Posterior vena cava (tissue), 2 donors: Measurements from ENCODE around the gene ROBO1. TPM values are rescaled to one million over a fixed set of nuclear protein-coding genes. Genes with fewer than 3 reads are reported as not detected.
"Not testable (repeated sequence)": the region's sequence is repeated elsewhere in the genome, so short reads cannot be mapped to it uniquely, and the experiment has no call there.

Experiments used
- DNase-seq: peaks from one replicate; pipeline ENCODE4 v3.0.0-alpha.2; 2020; ENCODE audit warnings: low spot score
- intact Hi-C, 2 donors: fragments of 100-400 bp; cut with DNase I; formaldehyde crosslinking; loops; one replicate each; pipeline versions ENCODE4 v1.14.1 to v1.14.2; 2022 to 2023
- total RNA-seq, 2 donors: library from RNA; stranded (reverse); fragmentation: NEBNext Ultra II Directional; extraction: Animal tissue kit (Norgen Biotek cat#: 25700); gene quantifications; one replicate each; pipeline ENCODE4 v1.2.1, GENCODE V29; 2021
- donor health status: DM: yes; HTN: yes; CAD: no.
- donor health status: DM: yes; HTN: yes; CAD: no.

The ROBO1 gene
- total RNA-seq, 2 donors from 2014 or later = 27.2 to 28.2 TPM

DNA sequence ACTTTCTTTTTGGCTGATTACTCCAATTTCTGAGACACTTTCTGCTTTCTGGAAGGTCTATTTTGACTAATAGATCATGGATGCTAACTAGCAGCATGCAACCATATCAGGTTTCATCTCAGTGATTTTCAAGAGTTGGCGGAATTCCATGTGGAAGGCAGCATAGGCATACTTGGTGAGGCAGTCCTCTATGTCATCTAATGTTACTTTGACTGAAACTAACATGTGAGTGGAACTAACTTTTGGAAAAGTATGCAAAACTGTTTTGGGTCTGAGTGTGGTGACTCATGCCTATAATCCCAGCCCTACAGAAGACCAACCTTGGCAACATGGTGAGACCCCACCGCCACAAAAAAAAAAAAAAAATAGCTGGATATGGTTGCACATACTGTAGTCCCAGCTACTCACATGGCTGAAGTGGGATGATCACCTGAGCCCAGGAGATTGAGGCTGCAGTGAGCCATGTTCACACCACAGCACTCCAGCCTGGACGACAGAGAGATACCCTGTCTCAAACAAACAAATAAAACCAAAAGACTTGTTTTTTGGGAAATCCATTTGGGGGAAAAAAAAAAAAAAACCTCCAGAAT lies 1033.7 kb downstream of the ROBO1 start:
- intact Hi-C loops = no loop called here
- no peak for DNase-seq

DNA sequence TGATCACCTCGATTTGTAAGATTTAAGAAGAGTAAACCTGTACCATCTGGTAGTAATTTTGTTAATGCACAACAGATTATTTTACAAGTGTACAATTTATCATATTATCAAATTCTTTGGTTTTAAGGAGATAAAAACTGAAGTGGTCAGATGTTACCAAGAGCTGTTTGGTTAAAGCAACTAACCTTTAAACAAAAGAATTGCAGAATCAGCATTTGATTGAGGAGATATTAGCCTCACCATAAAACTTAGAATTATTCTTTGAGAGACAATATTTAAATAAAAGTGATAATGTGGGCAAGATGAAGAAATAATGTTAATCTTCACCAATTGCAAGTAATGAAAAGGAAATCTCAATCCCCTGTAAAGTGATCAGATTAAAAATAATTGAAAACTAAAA lies 1034.9 kb downstream of the ROBO1 start:
- DNase-seq = no peak
- intact Hi-C loops = no loop called here

- DNase-seq = no peak
- intact Hi-C loops = no loop called here
Measured at GRCh38 chr3:78732471-78732870, 1035.3 kb downstream of the ROBO1 start.

DNA sequence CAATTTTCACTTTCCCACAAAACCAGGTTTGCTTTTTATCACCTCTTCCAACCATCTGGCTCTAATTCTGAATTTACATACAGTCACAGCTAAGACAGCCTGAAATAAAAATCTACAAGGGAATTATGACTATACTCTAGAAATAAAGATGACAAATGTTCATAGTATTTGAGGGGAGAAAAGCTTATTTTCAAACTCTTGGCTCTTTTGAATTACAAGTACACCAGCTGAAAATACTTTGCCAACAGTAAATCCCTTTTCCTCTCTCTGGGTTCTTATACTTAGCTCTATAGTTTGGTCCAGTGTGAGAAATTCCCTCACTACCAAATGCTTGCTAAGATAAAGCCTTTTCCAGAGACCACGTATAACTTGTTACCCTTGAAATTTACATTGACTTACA lies 1037.9 kb downstream of the ROBO1 start:
- no peak for DNase-seq
- intact Hi-C loops = no loop called here

GRCh38 chr3:78728406-78729145 lies 1039.2 kb downstream of the ROBO1 start:
- intact Hi-C loops = no loop called here

GRCh38 chr3:78726545-78726944 lies 1041.3 kb downstream of the ROBO1 start:
- intact Hi-C loops = no loop called here
- DNase-seq = no peak

More at GRCh38 chr3:78728406-78729145, 1039.2 kb downstream of the ROBO1 start:
- peak; percentile 81 for DNase-seq

DNA sequence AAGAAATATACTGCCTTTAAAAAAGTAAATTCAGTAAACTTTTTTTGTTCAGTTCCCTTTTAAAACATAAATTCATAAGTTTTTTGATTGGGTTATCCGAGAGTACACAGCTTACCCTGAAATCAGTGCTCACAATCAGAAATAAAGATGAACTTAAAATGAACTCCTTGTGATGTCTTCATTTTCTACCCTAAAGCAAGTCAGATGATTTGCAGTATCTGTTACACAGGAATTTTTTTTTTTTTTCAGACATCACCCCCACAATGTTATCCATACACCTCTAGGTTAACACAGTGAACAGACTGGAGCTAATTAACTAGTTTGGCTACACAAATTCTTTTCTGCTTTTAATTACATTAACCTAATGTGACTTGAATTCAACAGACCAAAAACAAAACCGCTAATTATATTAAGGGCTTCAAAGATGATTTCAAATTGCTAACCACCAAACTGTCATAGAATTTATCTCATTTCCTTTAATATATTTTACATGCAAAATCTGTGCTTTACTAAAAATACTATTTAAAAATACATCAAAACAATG lies 1042.0 kb downstream of the ROBO1 start:
- intact Hi-C loops = no loop called here
- DNase-seq = no peak

DNA sequence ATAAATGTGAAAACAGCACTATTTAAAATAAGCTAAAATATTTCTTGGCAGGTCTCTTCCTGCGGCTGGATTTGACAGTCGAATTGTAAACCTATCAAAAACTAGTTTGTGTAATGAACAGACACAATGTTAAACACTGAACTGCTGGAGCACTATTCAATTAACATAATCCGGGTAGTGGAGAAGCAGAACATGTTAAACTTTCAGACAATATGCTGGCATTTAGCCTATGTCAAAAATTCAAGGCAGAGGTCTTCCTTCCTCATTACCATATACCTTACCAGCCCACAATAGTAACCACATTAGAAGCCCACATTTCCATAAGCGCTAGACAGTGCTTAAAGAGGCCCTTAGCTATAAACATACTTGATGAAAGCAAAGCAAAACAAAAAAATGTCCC lies 1042.9 kb downstream of the ROBO1 start:
- intact Hi-C loops = no loop called here

DNA sequence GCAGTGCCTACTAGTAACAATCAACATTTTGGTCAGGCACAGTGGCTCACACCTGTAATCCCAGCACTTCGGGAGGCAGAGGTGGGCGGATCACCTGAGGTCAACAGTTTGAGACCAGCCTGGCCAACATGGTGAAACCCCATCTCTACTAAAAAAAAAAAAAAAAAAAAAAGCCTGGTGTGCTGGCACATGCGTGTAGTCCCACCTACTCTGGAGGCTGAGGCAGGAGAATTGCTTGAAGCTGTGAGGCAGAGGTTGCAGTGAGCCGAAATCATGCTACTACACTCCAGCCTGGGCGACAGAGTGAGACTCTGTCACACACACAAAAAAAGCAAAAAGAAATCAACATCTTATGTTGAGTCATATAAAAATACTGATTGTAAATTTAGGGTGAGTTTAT lies 1043.4 kb downstream of the ROBO1 start:
- intact Hi-C loops, DNase-seq: not testable (repeated sequence)

More for the DNA sequence above, 1042.9 kb downstream of the ROBO1 start:
- no peak for DNase-seq

- intact Hi-C loops = no loop called here
- DNase-seq = no peak
Measured at GRCh38 chr3:78721771-78722543, 1045.8 kb downstream of the ROBO1 start.

- no peak for DNase-seq
- intact Hi-C loops = no loop called here
Measured at GRCh38 chr3:78718707-78719106, 1049.1 kb downstream of the ROBO1 start.

- no peak for DNase-seq
- intact Hi-C loops = no loop called here
Measured at GRCh38 chr3:78717041-78717440, 1050.8 kb downstream of the ROBO1 start.

DNA sequence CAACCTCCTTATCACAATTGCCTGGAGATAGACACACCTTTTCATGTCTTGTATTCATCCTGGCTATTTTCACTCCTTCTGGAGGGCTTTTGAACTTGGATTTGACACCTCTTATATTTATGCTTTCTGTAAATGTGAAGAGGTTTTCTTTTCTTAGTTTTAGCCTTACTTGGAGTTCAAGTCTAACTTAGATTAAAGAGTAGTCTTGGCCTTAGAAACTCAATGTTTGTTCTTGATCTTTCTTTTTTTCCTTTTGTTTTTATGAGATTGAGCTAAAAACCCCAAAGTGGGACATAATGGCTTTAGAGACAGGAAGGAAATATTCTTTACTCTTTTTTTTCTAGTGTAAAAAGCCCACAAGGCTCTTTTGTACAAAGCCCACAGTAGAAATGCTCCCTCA lies 1054.9 kb downstream of the ROBO1 start:
- no peak for DNase-seq
- intact Hi-C loops = no loop called here

- no peak for DNase-seq
- intact Hi-C loops = no loop called here
Measured at GRCh38 chr3:78712270-78712669, 1055.5 kb downstream of the ROBO1 start.

DNA sequence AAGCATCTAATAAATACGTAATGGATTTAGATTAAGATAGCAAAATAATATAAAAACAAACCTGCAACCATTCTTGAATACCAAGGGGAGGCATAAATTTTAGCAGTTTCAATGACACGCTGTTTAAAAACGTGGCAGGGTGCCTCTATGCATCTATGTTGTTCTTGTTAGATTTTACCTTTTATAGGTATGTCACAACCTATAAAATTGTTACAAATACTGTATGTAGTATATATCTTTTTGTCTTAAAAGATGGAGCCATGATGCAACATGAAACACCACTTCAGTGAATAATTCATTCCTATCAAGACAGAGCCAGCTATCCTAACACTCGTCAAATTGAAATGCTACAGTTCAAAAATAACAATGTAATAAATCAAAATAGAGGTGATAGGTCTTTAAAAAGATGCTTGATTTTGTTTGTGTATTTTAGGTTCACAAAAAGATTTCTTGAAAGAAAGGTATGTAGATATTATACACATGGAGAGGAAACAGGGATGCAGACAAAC lies 1059.2 kb downstream of the ROBO1 start:
- DNase-seq = no peak
- intact Hi-C loops = no loop called here

- intact Hi-C loops = no loop called here
- no peak for DNase-seq
Measured at GRCh38 chr3:78707609-78708008, 1060.2 kb downstream of the ROBO1 start.

DNA sequence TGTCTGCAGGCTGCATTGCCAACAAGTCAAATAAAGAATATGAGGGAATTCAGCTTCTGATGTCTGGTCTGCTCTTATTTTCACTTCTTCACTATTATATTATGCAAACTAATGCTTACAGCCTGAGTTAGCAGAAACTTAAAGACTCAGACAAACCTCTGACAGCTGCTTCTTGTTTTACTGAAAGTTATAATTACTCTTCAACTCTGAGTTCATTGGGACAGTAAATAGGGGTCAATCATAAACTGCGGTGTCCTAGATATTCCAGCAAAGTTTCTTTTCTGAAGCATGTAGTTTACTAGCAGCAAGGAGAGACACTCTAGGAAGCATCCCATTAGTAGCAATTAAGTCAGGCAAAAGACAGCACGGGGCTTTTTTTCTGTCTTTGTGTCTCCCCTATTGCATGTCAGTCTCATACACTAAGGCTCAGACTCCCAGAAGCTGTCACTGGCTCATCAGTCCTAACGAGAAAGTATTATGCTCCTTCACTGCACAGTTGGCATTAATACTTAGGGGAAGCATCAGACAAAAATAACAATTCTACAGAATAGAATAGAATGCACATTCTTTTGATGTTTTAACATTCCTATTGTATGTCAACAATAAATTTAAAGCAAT lies 1060.8 kb downstream of the ROBO1 start:
- intact Hi-C loops = no loop called here
- no peak for DNase-seq

GRCh38 chr3:78703944-78704343 lies 1063.9 kb downstream of the ROBO1 start:
- intact Hi-C loops = no loop called here
- DNase-seq = no peak

DNA sequence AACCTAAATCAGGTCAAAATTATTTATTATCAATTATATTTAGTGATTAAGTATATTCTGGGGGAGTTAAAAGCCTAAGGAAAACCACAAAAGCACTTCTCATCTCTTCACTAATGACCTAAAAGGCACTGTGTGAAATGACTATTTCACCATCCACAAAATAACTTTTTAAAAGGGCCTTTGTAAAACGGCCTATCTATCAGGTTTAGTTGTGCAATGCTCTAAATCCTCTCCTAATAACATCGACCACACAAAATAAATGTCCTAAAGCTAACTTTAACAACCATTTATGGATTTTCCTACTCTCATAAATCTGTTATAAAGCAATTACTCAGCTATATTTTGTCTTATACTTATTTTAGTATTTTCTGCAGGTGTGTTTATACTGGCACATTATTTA lies 1066.3 kb downstream of the ROBO1 start:
- DNase-seq = no peak
- intact Hi-C loops = no loop called here

- intact Hi-C loops = no loop called here
- DNase-seq = no peak
Measured at GRCh38 chr3:78698431-78698830, 1069.4 kb downstream of the ROBO1 start.
